GM21619 (cell line): ENCODE measurements around the gene ZNF385A.

ENCODE experiments used
- ATAC-seq: cut with Tn5 transposase; IDR thresholded peaks from one replicate; pipeline ENCODE4 v1.9.1; 2021; ENCODE audit not compliant: unreplicated experiment

ZNF385A gene

DNA sequence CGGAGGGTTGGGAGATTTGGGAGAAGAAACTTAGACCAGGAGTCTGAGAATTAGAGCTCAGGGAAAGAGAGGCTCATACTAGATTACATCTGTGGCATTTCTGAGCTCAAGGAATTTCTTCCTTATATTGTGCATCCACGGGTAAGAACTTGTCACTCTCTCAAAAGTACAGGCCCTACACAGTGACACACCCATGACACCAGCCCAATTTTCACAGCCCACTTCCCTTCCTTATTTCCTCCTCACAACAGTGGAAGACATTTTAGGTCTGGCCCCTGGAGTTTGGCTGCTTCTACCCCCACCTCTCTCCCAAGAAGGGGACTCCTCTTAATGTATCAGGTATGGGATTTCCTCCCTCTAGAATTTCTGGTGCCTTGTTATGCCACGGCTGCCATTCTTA, 9.2 kb upstream of the ZNF385A start:
- no peak for ATAC-seq

DNA sequence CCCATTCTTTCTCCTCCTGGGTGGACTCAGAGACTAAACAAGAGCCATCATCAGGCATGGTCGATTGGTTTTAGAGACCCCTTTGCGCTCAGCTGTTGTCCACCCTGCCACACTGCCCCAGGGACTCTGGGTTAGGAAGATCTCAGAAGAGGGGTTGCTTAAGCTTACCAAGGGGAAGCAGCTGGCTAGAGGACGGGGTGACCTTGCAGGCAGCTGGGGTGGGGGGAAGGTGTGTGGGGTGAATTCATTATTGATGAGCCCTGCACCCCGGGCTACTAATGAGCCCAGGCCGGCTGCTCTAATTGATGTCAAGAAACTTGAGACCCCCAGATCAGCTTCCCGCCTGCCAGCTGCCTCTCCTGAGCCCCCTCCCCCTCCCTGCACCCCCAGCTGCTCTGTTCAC, 8.7 kb upstream of the ZNF385A start:
- no peak for ATAC-seq

DNA sequence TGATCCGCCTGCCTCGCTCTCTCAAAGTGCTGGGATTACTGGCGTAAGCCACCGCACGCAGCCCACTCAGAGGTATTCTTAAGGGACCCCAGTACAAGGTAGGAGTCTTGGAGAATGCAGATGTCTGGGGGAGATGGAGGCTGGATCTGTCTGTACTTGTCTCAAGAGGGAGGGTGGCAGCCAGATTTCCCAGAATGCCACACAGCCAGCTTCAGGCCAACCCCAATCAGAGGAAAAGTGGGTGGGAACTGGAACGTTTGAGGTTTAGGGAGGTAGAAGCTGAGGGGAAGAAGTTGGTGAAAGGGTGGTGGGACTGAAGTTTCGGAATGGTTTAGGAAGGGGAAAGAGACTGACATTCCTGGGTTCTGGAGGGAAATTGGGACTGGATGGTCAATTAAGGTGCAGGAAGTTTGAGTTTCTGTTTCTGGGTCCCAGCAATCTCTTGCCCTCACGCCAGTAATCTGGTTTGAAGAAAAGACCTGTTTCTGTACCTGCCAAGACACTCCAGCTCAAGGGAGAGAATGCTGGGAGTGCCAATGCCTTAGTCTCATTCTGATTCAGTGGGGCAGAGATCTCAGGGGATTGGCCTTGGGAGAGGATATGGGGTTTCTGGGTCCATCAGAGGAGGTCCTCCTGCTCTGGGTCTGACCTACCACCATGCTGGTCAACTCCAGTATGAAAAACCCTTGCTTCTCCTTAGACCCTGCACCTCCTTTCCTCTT, 8.1 kb upstream of the ZNF385A start:
- ATAC-seq = no peak

DNA sequence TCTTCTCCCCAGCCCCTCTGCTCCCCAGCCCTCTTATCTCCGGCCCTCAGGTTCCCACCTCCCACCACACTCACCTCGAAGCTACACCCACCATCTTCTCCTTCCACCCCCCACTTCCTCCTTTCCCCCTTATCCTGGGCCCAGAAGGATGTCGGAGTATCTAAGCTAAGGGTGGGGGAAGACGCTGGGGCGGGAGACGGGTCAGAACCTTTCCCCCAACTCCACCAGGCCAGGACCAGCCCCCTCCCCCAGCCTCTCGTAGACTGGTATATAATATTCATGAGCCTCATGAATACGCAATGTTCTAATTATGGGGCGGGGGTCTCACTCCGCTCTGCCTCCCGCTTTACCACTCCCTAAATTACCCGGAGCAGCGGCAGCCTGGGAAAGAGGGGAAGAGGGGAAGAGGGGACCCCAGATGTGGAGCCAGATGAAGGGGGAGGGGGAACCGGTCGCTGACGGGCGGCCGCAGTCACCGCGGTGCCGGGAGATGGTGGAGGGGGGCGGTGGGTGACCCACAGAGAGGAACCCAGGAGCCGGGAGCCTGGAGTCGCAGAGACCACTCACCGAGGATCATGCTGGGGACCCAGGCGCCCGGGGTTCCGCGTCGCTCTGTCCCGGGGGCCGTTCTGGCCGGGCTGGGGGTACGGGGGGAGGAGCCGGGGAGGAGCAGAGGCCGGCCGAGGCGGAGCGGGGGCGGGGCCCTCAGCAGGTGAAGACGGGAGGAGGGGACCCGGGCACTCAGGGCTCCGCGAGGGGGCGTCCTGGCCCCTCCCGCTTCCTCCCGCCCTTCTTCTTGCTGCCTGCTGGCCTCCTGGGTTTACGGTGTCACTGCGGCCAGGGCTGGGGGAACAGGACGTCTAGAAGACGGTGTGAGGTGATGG, 6.4 kb upstream of the ZNF385A start:
- no peak for ATAC-seq

DNA sequence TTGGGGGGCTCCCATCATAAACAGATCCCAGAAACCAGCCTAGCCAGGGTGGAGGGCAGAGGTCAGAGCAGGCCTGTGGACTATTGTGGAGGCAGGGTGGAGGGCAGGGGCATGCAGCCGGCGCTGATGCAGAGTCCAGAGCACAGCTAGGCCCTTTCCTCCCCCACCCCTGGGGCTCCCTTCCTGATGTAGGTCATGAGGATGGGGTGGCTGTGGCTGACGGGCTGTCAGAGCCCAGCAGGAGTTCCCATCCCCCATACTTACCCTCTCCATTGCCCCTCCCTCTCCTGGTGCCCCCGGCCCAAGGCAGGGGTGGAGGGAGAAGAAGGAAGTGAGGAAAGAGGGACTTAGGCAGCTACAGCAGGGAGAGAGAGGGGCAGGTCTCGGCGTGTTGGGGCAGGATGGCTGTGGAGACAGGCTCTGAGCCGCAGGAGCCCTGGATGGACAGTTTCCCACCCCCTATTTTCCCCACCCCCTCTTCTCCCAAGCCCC, 5.7 kb upstream of the ZNF385A start:
- no peak for ATAC-seq

DNA sequence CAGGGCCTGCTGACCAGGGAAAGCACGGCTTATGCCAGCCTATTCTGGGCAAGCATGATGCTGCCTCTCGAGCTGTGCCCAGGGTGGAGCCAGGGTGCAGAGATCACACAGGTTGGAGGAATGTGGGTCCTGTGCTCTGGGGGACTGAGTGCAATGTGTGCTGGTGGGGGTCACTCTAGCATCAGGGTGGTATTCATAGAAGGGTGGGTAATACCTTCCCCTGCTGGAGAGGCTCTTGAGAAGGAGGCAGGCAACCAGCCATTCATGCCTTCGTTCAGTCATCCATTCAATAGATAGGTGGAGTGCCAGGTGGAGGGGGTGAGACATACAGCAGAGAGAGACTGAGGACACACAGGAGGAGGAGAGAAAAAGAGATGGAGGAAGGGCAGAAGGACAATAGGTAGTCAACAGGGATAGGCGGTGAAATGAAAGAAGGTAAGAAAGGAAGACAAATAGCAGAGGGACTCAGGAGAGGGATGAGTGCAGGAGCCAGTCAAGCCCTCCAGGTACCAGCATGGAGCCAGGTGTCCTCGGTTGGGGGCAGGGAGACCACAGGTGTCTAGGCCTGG, 5.2 kb upstream of the ZNF385A start:
- ATAC-seq = no peak

DNA sequence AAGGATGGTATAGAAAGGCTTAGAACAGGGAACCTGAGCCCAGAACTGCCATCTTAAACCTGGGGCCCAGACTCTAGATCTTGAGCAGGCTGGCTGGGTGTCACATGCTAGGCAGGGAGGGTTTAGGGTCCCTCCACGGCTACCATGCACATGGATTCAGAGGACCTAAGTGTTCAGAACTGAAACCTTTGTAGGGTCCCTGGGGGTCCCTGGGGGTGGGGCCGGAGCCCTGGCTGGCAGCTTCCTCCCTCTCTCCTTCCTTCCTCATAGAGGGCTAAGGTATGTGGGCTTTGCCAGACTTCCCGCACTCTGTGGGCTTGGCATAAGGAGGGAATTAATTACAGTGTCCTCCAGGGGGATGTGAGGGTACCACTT, 4.6 kb upstream of the ZNF385A start:
- no peak for ATAC-seq

DNA sequence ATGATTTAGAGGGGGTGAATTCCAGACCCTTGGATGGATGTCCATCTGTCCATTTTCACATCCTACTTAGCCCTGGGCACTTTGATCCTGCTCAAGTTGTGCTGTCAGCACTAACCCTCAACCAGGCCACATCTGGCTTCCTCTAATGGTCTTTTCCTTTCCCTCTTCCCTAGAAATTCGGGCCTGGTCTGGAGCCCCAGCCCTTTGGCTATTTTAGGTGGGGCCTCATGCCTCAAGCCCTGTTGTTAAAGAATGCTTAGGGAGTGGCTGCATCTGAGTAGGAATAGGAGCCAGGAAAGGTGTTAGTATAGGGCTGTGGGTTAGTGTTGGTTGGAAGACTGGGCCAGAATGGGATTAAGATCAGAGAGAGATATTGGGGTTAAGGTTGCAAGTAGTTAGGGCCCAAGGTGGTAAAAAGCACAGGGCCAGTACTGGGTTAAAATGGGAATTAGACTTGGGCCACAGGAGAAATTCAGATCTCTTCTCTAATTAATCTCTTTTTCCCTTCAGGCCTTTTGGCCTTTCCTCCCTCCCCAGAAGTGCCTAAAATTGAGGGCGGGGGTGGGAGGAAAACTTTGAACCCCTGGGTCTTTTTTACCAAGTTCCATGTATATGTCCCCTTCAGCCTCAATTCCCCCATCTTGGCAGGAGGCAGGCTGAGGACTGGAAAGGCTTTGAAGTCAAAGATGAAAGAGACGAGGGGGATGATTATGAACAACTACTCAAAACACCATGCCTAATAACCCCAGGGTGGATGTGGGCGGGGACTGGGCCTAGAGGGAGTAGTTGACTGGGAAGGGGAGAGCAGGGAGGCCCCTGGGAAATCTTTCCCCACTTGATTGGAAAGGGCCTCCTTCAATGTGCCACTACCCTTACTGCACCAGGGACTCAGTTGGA, 4.0 kb upstream of the ZNF385A start:
- no peak for ATAC-seq

DNA sequence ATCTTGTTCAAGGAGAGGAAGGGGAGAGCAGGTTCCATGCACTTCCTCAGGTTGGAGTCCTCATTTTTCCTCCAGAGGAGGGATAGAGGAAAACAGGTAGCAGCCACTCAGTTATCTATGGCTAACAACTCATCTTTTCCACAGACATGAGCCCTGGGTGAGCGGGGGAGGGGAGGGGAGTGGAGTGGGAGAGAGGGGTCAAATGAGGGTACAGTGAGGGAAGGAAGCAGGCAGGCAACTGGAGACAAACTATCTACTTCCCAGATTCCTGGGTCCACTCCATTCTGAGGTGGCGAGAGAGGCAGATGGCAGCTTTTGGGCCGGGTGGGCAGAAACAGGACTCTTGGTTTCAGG, 2.6 kb upstream of the ZNF385A start:
- no peak for ATAC-seq

DNA sequence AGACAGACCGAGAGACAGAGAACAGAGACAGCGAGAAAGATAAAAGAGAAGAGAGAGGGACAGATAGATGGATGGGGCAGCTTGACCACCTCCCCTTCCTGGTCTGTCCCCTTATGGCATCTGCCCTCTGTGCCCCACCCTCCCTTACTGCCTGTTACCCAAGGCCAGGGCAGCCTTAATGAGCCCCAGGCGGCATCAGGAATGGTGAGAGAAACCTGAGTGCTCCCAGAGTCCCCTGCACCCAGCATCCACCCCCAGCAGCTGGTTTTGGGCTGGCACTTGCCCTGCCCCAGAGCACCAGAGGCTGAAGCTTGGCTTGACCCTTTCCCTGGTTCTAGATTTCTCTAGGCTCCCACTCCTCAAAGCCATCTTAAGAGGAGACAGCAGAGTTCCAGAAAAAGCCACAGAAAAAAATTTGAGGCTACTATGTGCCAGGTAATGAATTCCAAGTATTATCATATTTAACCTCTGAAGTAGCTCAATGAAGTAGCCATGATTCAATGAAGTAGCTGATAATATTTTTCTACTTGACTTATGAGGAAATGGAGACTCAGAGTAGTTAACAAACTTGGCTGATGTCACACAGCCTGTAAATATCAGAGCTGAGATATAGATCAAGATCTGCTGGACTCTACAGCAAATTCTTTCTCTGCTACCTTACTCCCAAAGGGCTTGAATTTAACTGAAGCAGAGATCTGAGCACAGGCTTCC, 2.0 kb upstream of the ZNF385A start:
- no peak for ATAC-seq

DNA sequence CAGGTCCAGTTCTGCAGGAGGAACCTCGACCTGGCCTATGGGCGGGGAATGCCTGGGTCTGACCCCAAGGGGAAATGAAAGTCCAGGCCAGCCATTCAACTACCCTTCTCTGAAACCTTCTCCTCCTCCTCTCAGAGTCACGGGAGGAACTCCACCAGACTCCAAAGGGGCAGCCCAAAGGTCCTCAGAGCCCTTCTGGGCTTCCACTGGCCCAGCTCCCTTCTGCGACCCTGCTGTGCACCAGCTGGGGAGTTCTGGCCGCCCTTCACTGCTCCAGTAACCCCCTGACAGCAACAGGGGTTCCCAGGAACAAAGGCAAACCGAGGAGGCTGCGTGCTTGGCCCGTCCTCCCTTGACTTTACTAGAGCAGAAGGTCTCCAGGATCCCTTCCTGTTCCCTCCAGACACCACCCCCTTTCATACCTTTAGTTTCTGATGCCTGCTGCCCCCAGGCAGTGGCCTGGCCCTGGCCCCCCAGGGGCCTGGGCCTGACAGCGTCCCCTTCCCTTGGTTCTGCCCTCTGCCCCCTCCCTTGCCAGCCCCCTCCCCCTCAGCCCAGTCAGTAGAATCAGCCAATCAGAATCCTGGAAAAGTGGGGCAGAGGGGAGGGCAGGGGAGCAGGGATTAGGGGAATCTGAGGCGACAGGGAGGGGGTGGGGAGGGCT, 850 bp upstream of the ZNF385A start:
- peak; percentile 47 for ATAC-seq

DNA sequence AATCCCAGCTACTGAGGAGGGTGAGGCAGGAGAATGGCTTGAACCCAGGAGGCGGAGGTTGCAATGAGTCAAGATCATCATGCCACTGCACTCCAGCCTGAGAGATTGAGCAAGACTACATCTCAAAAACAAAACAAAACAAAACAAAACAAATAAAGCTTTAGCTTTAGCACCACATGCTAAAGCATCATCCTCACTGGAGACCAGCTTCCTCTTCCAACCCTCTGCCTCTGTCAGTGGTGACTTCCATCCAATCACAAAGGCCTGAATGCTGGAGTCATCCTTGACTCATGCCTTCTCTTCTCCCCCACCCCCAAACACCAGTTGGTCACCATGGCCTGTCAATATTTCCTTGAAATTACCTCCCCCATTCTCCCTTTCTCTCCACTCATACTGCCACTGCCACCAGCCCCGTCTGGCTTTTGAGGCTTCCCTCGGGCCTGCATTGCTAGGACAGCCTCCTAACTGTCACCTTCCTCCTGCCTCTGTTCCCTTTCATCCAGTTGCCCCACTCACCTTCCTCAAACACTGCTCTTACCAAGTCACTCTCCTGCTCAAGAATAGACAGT, 1.4 kb downstream of the ZNF385A start:
- no peak for ATAC-seq

DNA sequence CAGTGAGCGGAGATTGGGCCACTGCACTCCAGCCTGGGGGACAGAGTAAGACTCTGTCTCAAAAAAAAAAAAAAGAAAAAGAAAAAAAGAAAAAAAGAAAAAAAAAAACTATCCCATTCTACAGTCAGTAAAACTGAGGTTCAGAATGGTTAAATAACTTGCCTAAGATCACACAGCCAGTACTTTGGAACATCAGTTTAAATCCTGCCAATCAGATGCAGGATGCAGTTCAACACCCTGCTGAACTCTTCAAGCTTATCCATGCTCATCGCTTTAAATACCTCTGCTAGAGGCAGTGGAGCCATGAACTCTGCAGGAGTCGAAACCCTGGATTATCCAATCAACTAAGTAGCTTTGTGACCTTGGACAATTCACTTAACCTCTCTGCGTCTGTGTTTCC, 3.4 kb downstream of the ZNF385A start:
- ATAC-seq = no peak

DNA sequence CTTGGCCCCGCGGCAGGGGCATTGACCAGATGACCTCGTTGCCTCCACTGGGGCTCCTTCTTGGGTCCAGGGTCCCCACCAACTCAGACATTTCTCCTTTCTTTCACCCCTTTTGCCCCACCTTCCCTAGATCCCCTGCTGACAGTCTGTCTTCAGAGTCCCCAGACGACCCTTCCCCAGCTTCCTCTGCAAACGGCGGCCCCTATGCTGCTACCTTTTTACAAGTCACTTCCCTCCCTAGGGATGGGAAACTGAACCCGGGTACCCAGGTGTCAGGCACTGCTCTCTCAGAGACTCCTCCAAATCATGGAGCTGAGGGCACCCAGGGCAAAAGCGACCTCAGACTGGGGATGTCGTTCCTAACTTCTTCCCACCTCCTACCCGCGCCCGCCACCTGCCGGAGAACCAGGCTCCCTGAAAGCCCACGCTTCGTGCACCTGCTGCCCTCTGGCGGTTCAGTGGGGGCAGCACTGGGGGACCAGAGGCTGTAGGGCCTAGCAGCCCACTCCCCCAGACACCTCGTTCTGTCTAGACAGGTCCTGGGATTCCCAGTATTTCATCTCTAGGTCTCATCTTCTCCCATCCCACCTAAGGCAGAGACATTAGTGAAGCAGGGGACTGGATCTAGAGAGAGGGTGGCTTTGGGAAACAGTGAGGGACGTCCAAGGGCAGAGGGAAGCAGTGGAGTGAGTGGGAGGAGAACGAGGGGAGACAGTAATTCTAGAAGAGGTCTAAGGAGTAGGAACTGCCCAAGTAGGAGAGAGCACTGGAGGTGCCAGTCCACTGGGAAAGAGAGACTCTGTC, 4.9 kb downstream of the ZNF385A start:
- peak; percentile 77 for ATAC-seq

DNA sequence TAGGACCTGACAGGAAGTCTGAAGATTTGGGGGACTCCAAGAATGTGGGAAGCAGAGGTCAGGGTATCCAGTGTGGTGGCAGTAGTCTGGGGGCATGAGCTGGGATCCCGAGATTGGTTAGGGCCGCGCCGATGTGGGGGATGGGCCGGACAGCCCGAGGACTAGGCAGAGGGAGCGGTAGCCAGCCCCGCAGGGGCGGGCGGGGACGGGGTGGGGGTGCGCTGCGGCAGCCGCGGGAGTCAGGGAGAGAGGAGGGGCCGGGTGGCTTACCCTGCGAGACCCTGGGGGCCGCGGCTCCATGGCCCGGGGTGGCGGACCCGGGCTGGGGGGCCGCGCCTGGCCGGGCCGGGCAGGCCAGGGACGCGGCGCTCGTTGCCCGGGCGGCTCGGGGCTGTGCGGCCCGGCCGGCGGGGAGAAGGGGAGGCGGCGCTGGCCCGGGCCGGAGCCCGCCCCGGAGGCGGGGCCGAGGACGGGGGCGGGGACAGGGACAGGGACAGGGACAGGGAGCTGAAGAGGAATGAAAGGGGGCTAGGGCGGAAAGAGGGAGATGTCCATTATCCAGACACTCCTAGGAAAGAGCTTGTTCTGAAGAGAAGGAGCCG, 5.6 kb downstream of the ZNF385A start:
- no peak for ATAC-seq

DNA sequence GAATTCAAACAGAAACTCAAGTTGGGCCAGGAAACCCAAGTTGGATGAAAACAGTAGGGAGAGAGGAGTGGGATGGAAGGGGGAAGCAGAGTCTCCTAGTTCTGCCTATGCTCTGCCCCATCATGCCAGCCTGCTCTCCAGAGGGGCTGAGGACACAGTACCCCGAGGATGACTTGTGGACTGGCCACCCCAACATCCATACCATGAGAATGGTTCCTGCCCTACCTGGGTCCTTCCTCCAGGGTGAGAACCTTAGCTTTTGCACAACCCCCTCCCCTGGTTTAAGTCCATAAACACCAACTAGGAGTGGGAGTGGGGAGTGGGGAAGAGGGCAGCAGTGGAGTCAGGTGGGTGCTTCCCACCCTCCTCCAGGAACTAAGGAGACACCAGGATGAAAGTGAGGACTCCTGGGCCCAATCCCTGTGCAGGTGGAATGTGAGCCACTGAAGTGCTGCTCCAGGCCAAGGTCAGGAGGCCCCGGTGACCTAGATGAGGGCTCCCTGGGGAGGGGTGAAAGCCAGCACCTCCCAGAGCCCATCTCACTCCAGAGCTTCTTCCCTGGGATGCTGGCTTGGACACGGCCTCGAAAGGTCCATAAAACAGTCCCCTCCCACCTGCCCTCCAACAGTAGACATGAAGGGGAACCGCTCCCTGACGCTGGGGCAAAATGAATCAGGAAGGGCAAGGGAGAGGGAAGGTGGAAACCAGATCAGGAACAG, 6.6 kb downstream of the ZNF385A start:
- ATAC-seq = no peak

DNA sequence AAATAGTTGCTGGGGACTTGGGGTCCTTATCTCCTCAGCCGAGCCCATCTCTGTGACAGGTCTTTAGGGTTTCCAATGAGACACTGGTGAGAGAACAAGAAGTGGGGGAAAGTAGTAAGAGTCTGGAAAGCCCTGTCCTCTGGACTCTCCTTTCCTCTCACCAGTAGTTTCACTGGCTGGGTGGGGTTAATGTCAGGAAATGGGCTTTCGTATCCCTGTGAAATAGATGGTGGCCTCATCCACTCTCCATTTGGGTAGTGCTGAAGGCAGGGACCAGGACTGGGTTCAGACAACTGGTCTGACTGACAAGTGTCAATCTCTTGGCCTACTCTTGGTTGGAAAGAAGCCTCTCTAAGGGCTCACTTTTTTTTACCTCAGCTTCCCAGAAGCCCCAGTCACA, 7.5 kb downstream of the ZNF385A start:
- ATAC-seq = no peak

DNA sequence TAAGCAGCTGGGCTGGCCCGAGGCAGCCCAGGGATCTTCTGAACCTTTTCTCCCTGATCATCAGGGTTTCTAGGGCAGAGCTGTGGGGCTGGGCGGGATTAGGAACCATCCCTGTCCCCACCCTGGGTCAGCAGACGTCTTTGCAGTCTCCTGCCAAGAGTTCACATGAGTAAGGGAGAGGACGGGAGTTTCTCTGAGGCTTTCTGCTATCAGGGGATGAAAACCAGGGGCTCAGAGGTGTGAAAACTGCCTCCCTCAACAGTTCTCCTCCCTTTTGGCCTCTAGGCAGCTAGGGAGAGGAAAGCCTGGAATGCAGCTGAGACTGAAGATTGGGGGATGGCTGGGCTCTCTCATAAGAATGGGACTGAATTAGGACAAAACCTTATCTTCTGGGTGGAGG, 7.9 kb downstream of the ZNF385A start:
- no peak for ATAC-seq
